GM23338 (cell line): Measurements from ENCODE around the gene OOEP. TPM values are rescaled to one million over a fixed set of nuclear protein-coding genes. Genes with fewer than 3 reads are reported as not detected.

Source experiments
- ATAC-seq: fragments of 200-7000 bp; cut with Tn5 transposase; 3 replicates; pipeline ENCODE4 v1.9.1; 2020
- DNase-seq: peaks from one replicate; pipeline ENCODE4 v3.0.0-alpha.2; 2015; ENCODE audit warnings: low spot score
- H2AFZ ChIP-seq: fragments of 200-600 bp; sonication (generic); 2 replicates; pipeline ENCODE4 v1.8.0; 2016; ENCODE audit warnings: antibody characterized with exemption, mild to moderate bottlenecking, moderate library complexity
- H3F3A ChIP-seq: fragments of 200-600 bp; sonication (generic); replicated peaks from 2 replicates; pipeline ENCODE4 v1.8.0; 2017; ENCODE audit warnings: antibody characterized with exemption, mixed run types, low read depth
- H3K27ac ChIP-seq: fragments of 200-600 bp; sonication (generic); 2 replicates; pipeline ENCODE4 v1.6.1; 2016; ENCODE audit warnings: low read depth
- H3K27me3 ChIP-seq: fragments of 200-600 bp; sonication (generic); 2 replicates; pipeline ENCODE4 v1.8.0; 2016; ENCODE audit warnings: mild to moderate bottlenecking, mixed run types, moderate library complexity; ENCODE audit not compliant: insufficient read depth
- H3K36me3 ChIP-seq: fragments of 200-600 bp; sonication (generic); 2 replicates; pipeline ENCODE4 v1.8.0; 2016; ENCODE audit warnings: mild to moderate bottlenecking; ENCODE audit not compliant: insufficient read depth
- H3K4me1 ChIP-seq: fragments of 200-600 bp; sonication (generic); 2 replicates; pipeline ENCODE4 v1.8.0; 2016; ENCODE audit warnings: mild to moderate bottlenecking, moderate library complexity; ENCODE audit not compliant: insufficient read depth
- H3K4me2 ChIP-seq: fragments of 200-600 bp; sonication (generic); 2 replicates; pipeline ENCODE4 v1.7.1; 2017; ENCODE audit warnings: mixed run types
- H3K4me3 ChIP-seq: fragments of 200-600 bp; sonication (generic); 2 replicates; pipeline ENCODE4 v1.6.1; 2016; ENCODE audit warnings: mixed run types
- H3K79me2 ChIP-seq: fragments of 200-600 bp; sonication (generic); replicated peaks from 2 replicates; pipeline ENCODE4 v1.8.0; 2017; ENCODE audit warnings: mild to moderate bottlenecking; ENCODE audit not compliant: insufficient read depth
- H3K9me2 ChIP-seq: fragments of 200-600 bp; sonication (generic); 2 replicates; pipeline ENCODE4 v1.8.0; 2017; ENCODE audit not compliant: insufficient read depth
- H4K20me1 ChIP-seq: fragments of 200-600 bp; sonication (generic); replicated peaks from 2 replicates; pipeline ENCODE4 v1.8.0; 2017; ENCODE audit warnings: mild to moderate bottlenecking; ENCODE audit not compliant: insufficient read depth
- H3K27ac Mint-ChIP-seq: 2 replicates; pipeline ENCODE4 v1.8.0; 2020; ENCODE audit warnings: inconsistent platforms, mild to moderate bottlenecking, moderate library complexity, mixed read lengths
- H3K27me3 Mint-ChIP-seq: 3 replicates; pipeline ENCODE4 v1.8.0; 2022; ENCODE audit warnings: low read depth, mild to moderate bottlenecking, moderate library complexity, mixed read lengths, inconsistent platforms; ENCODE audit not compliant: insufficient read depth, poor library complexity
- H3K36me3 Mint-ChIP-seq: 3 replicates; pipeline ENCODE4 v1.8.0; 2021; ENCODE audit warnings: low read depth, mild to moderate bottlenecking, inconsistent platforms, moderate library complexity, mixed read lengths
- H3K4me1 Mint-ChIP-seq: 3 replicates; pipeline ENCODE4 v1.8.0; 2020; ENCODE audit warnings: mild to moderate bottlenecking, inconsistent platforms, mixed read lengths
- H3K4me3 Mint-ChIP-seq: 3 replicates; pipeline ENCODE4 v1.8.0; 2021; ENCODE audit warnings: moderate library complexity, mild to moderate bottlenecking, inconsistent platforms, mixed read lengths
- H3K9me3 Mint-ChIP-seq: 3 replicates; pipeline ENCODE4 v1.8.0; 2020; ENCODE audit warnings: moderate library complexity, mild to moderate bottlenecking, inconsistent platforms, mixed read lengths
- CREB1 ChIP-seq: fragments of 250-450 bp; sonication (Bioruptor Pico); IDR thresholded peaks from 2 replicates; pipeline ENCODE4 v1.5.0; 2020; ENCODE audit warnings: low read depth, mild to moderate bottlenecking, moderate library complexity
- EZH2 ChIP-seq: fragments of 200-600 bp; sonication (generic); IDR thresholded peaks from one replicate; pipeline ENCODE4 v1.8.0; 2017; ENCODE audit warnings: antibody characterized with exemption, mild to moderate bottlenecking, low read depth; ENCODE audit not compliant: unreplicated experiment
- EZH2phosphoT487 ChIP-seq: fragments of 200-600 bp; sonication (generic); IDR thresholded peaks from one replicate; pipeline ENCODE4 v1.8.1; 2018; ENCODE audit warnings: antibody characterized with exemption; ENCODE audit not compliant: unreplicated experiment
- JUNB ChIP-seq: IDR thresholded peaks from one replicate; pipeline ENCODE4 v1.6.1; 2016; ENCODE audit warnings: antibody characterized with exemption; ENCODE audit not compliant: unreplicated experiment
- NANOG ChIP-seq: IDR thresholded peaks from 2 replicates; pipeline ENCODE4 v1.6.1; 2016; ENCODE audit warnings: antibody characterized with exemption, borderline replicate concordance
- POLR2AphosphoS5 ChIP-seq: IDR thresholded peaks from 2 replicates; pipeline ENCODE4 v1.6.1; 2016; ENCODE audit warnings: antibody characterized with exemption, low read depth
- REST ChIP-seq: IDR thresholded peaks from one replicate; pipeline ENCODE4 v1.6.1; 2018; ENCODE audit warnings: antibody characterized with exemption; ENCODE audit not compliant: unreplicated experiment
- ZNF114 ChIP-seq: fragments of 250-450 bp; sonication (Bioruptor Pico); IDR thresholded peaks from 2 replicates; pipeline ENCODE4 v1.5.0; 2020; ENCODE audit warnings: mild to moderate bottlenecking, moderate library complexity
- ZNF331 ChIP-seq: fragments of 250-450 bp; sonication (Bioruptor Pico); IDR thresholded peaks from 2 replicates; pipeline ENCODE4 v1.5.0; 2020; ENCODE audit warnings: low read depth, mild to moderate bottlenecking, moderate library complexity
- polyA plus RNA-seq: library from polyadenylated mRNA; unstranded; fragments of >200 nt; fragmentation: Nextera tagmentation; extraction: Ambion mirVana; gene quantifications from 2 replicates; pipeline ENCODE4 v1.2.1, GENCODE V29; 2016
- total RNA-seq: library from RNA; depleted of rRNA; stranded (reverse); fragments of >200 nt; shearing (Covaris generic); gene quantifications from 2 replicates; pipeline ENCODE4 v1.2.3, GENCODE V29; 2014
- TF ChIP-seq, protein P1 (sequence below), 2 experiments: fragments of 200-600 bp in 1 of 2; sonication (generic) in 1 of 2; conservative IDR thresholded peaks; 2 replicates each; pipeline versions ENCODE4 v1.5.1 to v1.6.1; 2016 to 2017; ENCODE audit warnings: antibody characterized with exemption in 2 of 2, low read depth in 2 of 2, mild to moderate bottlenecking in 2 of 2, moderate library complexity in 1 of 2
- TF ChIP-seq, protein P2 (sequence below): IDR thresholded peaks from 2 replicates; pipeline ENCODE4 v1.6.1; 2016; ENCODE audit warnings: antibody characterized with exemption

OOEP gene
- total and polyA plus RNA-seq, 2 experiments from 2014 or later: 0.73 TPM; not detected in 1

GRCh38 chr6:73362869-73363536, 6.7 kb downstream of the OOEP start:
- Histone ChIP-seq H3K36me3 (no peaks in the 10 kb centered on the region), H4K20me1 (no peaks in the 10 kb centered on the region), H3K27me3 (no peaks in the 10 kb centered on the region), H3K4me1 (peaks cover 6% of the 10 kb centered on the region; the same call in 1 of the 2 replicates), H3K27ac (no peak overlapping the region), H2AFZ (no peak overlapping the region), H3K4me2 (no peak overlapping the region), H3K9me2 (no peaks in the 10 kb centered on the region), H3K4me3 (no peak overlapping the region), H3F3A (no peaks in the 10 kb centered on the region), H3K79me2 (no peaks in the 10 kb centered on the region)
- Mint-ChIP-seq H3K9me3 (no peaks in the 10 kb centered on the region), H3K27ac (no peak overlapping the region), H3K36me3 (no peaks in the 10 kb centered on the region), H3K4me3 (no peak overlapping the region), H3K27me3 (peaks cover 2% of the 10 kb centered on the region), H3K4me1 (peaks cover 2% of the 10 kb centered on the region)
- DNase-seq (no peak), ATAC-seq (no peak)
- no peak for TF ChIP-seq JUNB
- no peak for TF ChIP-seq REST
- TF ChIP-seq, protein P1, sequence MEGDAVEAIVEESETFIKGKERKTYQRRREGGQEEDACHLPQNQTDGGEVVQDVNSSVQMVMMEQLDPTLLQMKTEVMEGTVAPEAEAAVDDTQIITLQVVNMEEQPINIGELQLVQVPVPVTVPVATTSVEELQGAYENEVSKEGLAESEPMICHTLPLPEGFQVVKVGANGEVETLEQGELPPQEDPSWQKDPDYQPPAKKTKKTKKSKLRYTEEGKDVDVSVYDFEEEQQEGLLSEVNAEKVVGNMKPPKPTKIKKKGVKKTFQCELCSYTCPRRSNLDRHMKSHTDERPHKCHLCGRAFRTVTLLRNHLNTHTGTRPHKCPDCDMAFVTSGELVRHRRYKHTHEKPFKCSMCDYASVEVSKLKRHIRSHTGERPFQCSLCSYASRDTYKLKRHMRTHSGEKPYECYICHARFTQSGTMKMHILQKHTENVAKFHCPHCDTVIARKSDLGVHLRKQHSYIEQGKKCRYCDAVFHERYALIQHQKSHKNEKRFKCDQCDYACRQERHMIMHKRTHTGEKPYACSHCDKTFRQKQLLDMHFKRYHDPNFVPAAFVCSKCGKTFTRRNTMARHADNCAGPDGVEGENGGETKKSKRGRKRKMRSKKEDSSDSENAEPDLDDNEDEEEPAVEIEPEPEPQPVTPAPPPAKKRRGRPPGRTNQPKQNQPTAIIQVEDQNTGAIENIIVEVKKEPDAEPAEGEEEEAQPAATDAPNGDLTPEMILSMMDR (conservative IDR thresholded peaks at IDR 0.05; ENCODE audit: low read depth in 2 of 2): no peak
- TF ChIP-seq EZH2phosphoT487: no peak
- TF ChIP-seq ZNF114: no peak
- no peak for TF ChIP-seq CREB1

DNA sequence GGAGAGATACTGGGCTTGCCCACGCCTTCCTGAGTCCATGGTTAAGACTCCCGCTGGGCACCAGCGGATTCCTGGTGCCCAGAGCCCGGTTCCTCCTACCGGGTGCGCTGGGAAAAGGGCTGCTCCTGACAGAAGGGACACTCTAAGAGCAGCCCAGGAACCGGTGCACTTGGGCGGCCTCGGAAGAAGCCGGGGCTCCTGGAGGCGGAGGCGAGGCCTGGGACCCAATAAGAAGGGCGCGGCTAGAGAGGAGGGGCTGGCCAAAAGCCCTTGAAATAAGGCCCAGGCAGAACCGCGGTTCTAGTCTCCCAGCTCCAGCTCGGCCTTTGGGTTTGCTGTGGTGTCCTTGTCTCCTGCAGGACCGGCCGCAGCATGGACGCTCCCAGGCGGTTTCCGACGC, 7.3 kb downstream of the OOEP start, which contains the start of gene KHDC3L:
Gene KHDC3L, plus strand, starts transcription at position 301 of the 400 bp plus-strand sequence. Its CDS starts 72 bp downstream, at position 373.
- DNase-seq (no peak), ATAC-seq (no peak)
- 0 out of 2 replicates have a peak, but pooled peaks cover under 1% of the 10 kb centered on the region for H3K4me1 ChIP-seq
- H3K27ac ChIP-seq: no peak within 1 kb of the TSS
- no peaks in the 10 kb centered on the region for H3K36me3 ChIP-seq
- Mint-ChIP-seq H3K27ac (no peak within 1 kb of the TSS), H3K27me3 (peaks cover 2% of the 10 kb centered on the region), H3K4me3 (no peak within 1 kb of the TSS), H3K9me3 (no peaks in the 10 kb centered on the region), H3K4me1 (no peaks in the 10 kb centered on the region; the same call in 2 of the 3 replicates), H3K36me3 (no peaks in the 10 kb centered on the region)
- H3K27me3 ChIP-seq: no peaks in the 10 kb centered on the region
- no peak within 1 kb of the TSS for H3K4me3 ChIP-seq
- H3K4me2 ChIP-seq: no peak within 1 kb of the TSS
- H4K20me1 ChIP-seq: no peaks in the 10 kb centered on the region
- no peaks in the 10 kb centered on the region for H3F3A ChIP-seq
- 0 out of 2 replicates have a peak within 1 kb of the TSS, but pooled peaks have one; percentile 66 for H2AFZ ChIP-seq
- no peaks in the 10 kb centered on the region for H3K9me2 ChIP-seq
- H3K79me2 ChIP-seq: no peaks in the 10 kb centered on the region
- TF ChIP-seq NANOG (no peak), CREB1 (no peak), EZH2 (no peak), ZNF114 (no peak), REST (no peak), POLR2AphosphoS5 (no peak), ZNF331 (CRISPR knock-in tag) (no peak), JUNB (no peak)
- TF ChIP-seq, protein P1 (conservative IDR thresholded peaks at IDR 0.05; ENCODE audit: low read depth in 2 of 2): no peak
- TF ChIP-seq, protein P2, sequence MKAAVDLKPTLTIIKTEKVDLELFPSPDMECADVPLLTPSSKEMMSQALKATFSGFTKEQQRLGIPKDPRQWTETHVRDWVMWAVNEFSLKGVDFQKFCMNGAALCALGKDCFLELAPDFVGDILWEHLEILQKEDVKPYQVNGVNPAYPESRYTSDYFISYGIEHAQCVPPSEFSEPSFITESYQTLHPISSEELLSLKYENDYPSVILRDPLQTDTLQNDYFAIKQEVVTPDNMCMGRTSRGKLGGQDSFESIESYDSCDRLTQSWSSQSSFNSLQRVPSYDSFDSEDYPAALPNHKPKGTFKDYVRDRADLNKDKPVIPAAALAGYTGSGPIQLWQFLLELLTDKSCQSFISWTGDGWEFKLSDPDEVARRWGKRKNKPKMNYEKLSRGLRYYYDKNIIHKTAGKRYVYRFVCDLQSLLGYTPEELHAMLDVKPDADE: no peak
